HepG2 (cell line): Measurements from ENCODE around the gene SP5. TPM values are rescaled to one million over a fixed set of nuclear protein-coding genes. Genes with fewer than 3 reads are reported as not detected.

Experiments
- ATAC-seq: fragments of 200-7000 bp; cut with Tn5 transposase; 3 replicates; pipeline ENCODE4 v1.9.1; 2020; ENCODE audit warnings: mild to moderate bottlenecking, moderate library complexity
- BruUV-seq: library from RNA; stranded (reverse); fragments of 400-500 nt; replicated peaks from 2 replicates; lab custom pipeline; 2021; lab: Mats Ljungman, UMichigan
- CTCF ChIA-PET: fragments of 300-600 bp; formaldehyde crosslinking; extraction: SDS; loops from one replicate; lab custom pipeline; 2021; ENCODE audit warnings: low total read pairs, inconsistent platforms, low intra/inter-chr PET ratio; lab: Yijun Ruan, JAX
- POLR2A ChIA-PET: fragments of 350-600 bp; sonication (Branson Sonifier 250); formaldehyde crosslinking; loops from one replicate; lab custom pipeline; 2020; ENCODE audit warnings: antibody characterized with exemption, inconsistent platforms; lab: Yijun Ruan, JAX
- DNase-seq: peaks from one replicate; pipeline ENCODE4 v3.0.0-alpha.2; 2015; ENCODE audit warnings: low spot score
- FAIRE-seq: peaks from 3 replicates; lab custom pipeline; 2011; peaks lifted over from hg19 to GRCh38; lab: Jason Lieb, UNC
- H2AFZ ChIP-seq: one replicate; pipeline ENCODE4 v1.6.1; 2011; ENCODE audit warnings: low read length, inconsistent platforms
- H3K27ac ChIP-seq: fragments of 300-600 bp; 3 replicates; pipeline ENCODE4 v1.8.0; 2011; ENCODE audit warnings: mixed run types, mild to moderate bottlenecking, mixed read lengths, low read length, inconsistent platforms; ENCODE audit not compliant: insufficient read depth; ENCODE audit errors: extremely low read length
- H3K27me3 ChIP-seq, 2 experiments: fragments of 200-600 bp in 1 of 2; 2 replicates in 1 of 2; 3 replicates in 1 of 2; pipeline versions ENCODE4 v1.6.0 to v1.8.0; 2011; ENCODE audit warnings: low read length in 2 of 2, mild to moderate bottlenecking in 2 of 2, moderate library complexity in 2 of 2, inconsistent platforms in 1 of 2; ENCODE audit not compliant: insufficient read depth in 2 of 2, control insufficient read depth in 1 of 2
- H3K36me3 ChIP-seq, 2 experiments: fragments of 200-600 bp in 1 of 2; replicated peaks in 1 of 2; 2 replicates in 1 of 2; 3 replicates in 1 of 2; pipeline versions ENCODE4 v1.5.1 to v1.8.0; 2011; ENCODE audit warnings: low read length in 2 of 2, inconsistent platforms in 1 of 2; ENCODE audit not compliant: insufficient read depth in 2 of 2, control insufficient read depth in 1 of 2
- H3K4me1 ChIP-seq: 2 replicates; pipeline ENCODE4 v1.5.1; 2012; ENCODE audit warnings: low read length, inconsistent platforms; ENCODE audit not compliant: insufficient read depth
- H3K4me2 ChIP-seq: 2 replicates; pipeline ENCODE4 v1.6.0; 2011; ENCODE audit warnings: low read depth, low read length, inconsistent platforms
- H3K4me3 ChIP-seq, 3 experiments: fragments of 200-600 bp in 1 of 3; sonication (generic), shearing (Covaris generic) in 1 of 3; replicated peaks in 1 of 3; 2 replicates each; pipeline ENCODE4 v1.5.1; 2011 to 2016; ENCODE audit warnings: low read length in 3 of 3, inconsistent platforms in 2 of 3, low read depth in 2 of 3, mild to moderate bottlenecking in 2 of 3, control low read depth in 1 of 3, mixed read lengths in 1 of 3; ENCODE audit not compliant: insufficient read depth in 1 of 3
- H3K79me2 ChIP-seq: one replicate; pipeline ENCODE4 v1.6.1; 2011; ENCODE audit warnings: low read length, inconsistent platforms; ENCODE audit not compliant: insufficient read depth
- H3K9ac ChIP-seq: 2 replicates; pipeline ENCODE4 v1.6.0; 2011; ENCODE audit warnings: mild to moderate bottlenecking, low read depth, low read length, inconsistent platforms; ENCODE audit not compliant: insufficient read depth
- H3K9me3 ChIP-seq: 2 replicates; pipeline ENCODE4 v1.5.1; 2012; ENCODE audit warnings: mild to moderate bottlenecking, low read length
- H4K20me1 ChIP-seq: 2 replicates; pipeline ENCODE4 v1.6.0; 2011; ENCODE audit warnings: inconsistent platforms, mild to moderate bottlenecking, low read length, moderate library complexity; ENCODE audit not compliant: insufficient read depth
- HNF4G ChIP-seq, 2 experiments: sonication (generic) in 1 of 2; formaldehyde crosslinking in 1 of 2; IDR thresholded peaks; 2 replicates each; pipeline versions ENCODE4 v1.4.0 to v1.6.1; 2011 to 2020; ENCODE audit warnings: borderline replicate concordance in 2 of 2, low read depth in 2 of 2, mild to moderate bottlenecking in 2 of 2, low read length in 1 of 2, missing genetic modification reagents in 1 of 2, moderate library complexity in 1 of 2
- HNRNPLL ChIP-seq: fragments of 200-400 bp; formaldehyde crosslinking; IDR thresholded peaks from 2 replicates; pipeline ENCODE4 v1.6.1; 2017; ENCODE audit warnings: mild to moderate bottlenecking, low read depth, low read length; ENCODE audit not compliant: poor library complexity, severe bottlenecking
- NKX3-1 ChIP-seq: sonication (generic); formaldehyde crosslinking; IDR thresholded peaks from 2 replicates; pipeline ENCODE4 v1.5.0; 2020; ENCODE audit warnings: missing genetic modification reagents
- RFX3 ChIP-seq: IDR thresholded peaks from 2 replicates; pipeline ENCODE4 v1.6.1; 2016; ENCODE audit warnings: missing biosample characterization, missing genetic modification reagents
- RFXAP ChIP-seq: sonication (generic); formaldehyde crosslinking; IDR thresholded peaks from 2 replicates; pipeline ENCODE4 v1.4.0; 2020; ENCODE audit warnings: missing genetic modification reagents, borderline replicate concordance
- RORA ChIP-seq: sonication (generic); formaldehyde crosslinking; IDR thresholded peaks from 2 replicates; pipeline ENCODE4 v1.5.0; 2020; ENCODE audit warnings: mild to moderate bottlenecking, missing genetic modification reagents, moderate library complexity
- TAF1 ChIP-seq: sonication (generic); formaldehyde crosslinking; IDR thresholded peaks from 2 replicates; pipeline ENCODE4 v1.4.0; 2020; ENCODE audit warnings: missing genetic modification reagents
- TP53 ChIP-seq: sonication (generic); formaldehyde crosslinking; conservative IDR thresholded peaks from 2 replicates; pipeline ENCODE4 v1.4.0; 2020; ENCODE audit warnings: missing genetic modification reagents
- ZEB1 ChIP-seq: IDR thresholded peaks from 2 replicates; pipeline ENCODE4 v1.6.1; 2012; ENCODE audit warnings: mild to moderate bottlenecking, low read depth, inconsistent platforms; ENCODE audit not compliant: insufficient replicate concordance
- ZFP36L1 ChIP-seq: sonication (generic); formaldehyde crosslinking; IDR thresholded peaks from 2 replicates; pipeline ENCODE4 v1.8.0; 2022; ENCODE audit warnings: mild to moderate bottlenecking, missing genetic modification reagents, moderate library complexity
- ZNF383 ChIP-seq: sonication (generic); formaldehyde crosslinking; IDR thresholded peaks from 2 replicates; pipeline ENCODE4 v1.4.0; 2020; ENCODE audit warnings: missing genetic modification reagents, mild to moderate bottlenecking, borderline replicate concordance
- ZNF605 ChIP-seq: sonication (generic); formaldehyde crosslinking; IDR thresholded peaks from 2 replicates; pipeline ENCODE4 v1.8.0; 2022; ENCODE audit warnings: mild to moderate bottlenecking, missing genetic modification reagents
- ZNF703 ChIP-seq: sonication (generic); formaldehyde crosslinking; IDR thresholded peaks from 2 replicates; pipeline ENCODE4 v1.5.1; 2020; ENCODE audit warnings: missing genetic modification reagents, mild to moderate bottlenecking, moderate library complexity, borderline replicate concordance
- ZNF83 ChIP-seq: sonication (generic); formaldehyde crosslinking; IDR thresholded peaks from 2 replicates; pipeline ENCODE4 v1.4.0; 2020; ENCODE audit warnings: missing genetic modification reagents, mild to moderate bottlenecking, borderline replicate concordance
- ZNF841 ChIP-seq: sonication (generic); formaldehyde crosslinking; IDR thresholded peaks from 2 replicates; pipeline ENCODE4 v1.8.1; 2023; ENCODE audit warnings: missing genetic modification reagents, borderline replicate concordance
- WGBS: methylation state at CpG from one replicate; pipeline ENCODE4 v1.1.6; 2017; ENCODE audit warnings: low lambda C conversion rate; 5-methylcytosine and 5-hydroxymethylcytosine counted together
- in situ Hi-C: cut with HindIII; loops from 2 replicates; pipeline ENCODE4 v1.10.0; 2017; ENCODE audit warnings: low pct_unique_long_range_greater_than_20kb; ENCODE audit not compliant: extremely low pct_ligation_motif_present
- intact Hi-C: fragments of 100-400 bp; cut with micrococcal nuclease; formaldehyde crosslinking; loops from one replicate; pipeline ENCODE4 v1.10.0; 2022; ENCODE audit not compliant: unreplicated experiment
- polyA plus RNA-seq, 8 experiments: library from polyadenylated mRNA; depleted of rRNA in 3 of 8; stranded (reverse) in 7 of 8; unstranded in 1 of 8; fragments of >200 nt; fragmentation: Illumina TruSeq in 4 of 8; extraction: Trizol in 4 of 8; gene quantifications; 2 replicates each; pipeline versions ENCODE4 v1.2.1 to v1.2.3, GENCODE V29; 2011 to 2016; ENCODE audit warnings: low read depth in 4 of 8, missing spikeins in 1 of 8, mixed read lengths in 1 of 8; ENCODE audit not compliant: insufficient read depth in 1 of 8
- total RNA-seq, 5 experiments: library from RNA; depleted of rRNA; stranded (reverse); fragments of >200 nt; fragmentation: Illumina TruSeq; extraction: Trizol; gene quantifications; 2 replicates each; pipeline ENCODE4 v1.2.3, GENCODE V29; 2016; ENCODE audit warnings: low read depth in 1 of 5
- TF ChIP-seq, protein P1 (sequence below): sonication (generic); formaldehyde crosslinking; IDR thresholded peaks from 2 replicates; pipeline ENCODE4 v1.8.1; 2023; ENCODE audit warnings: mild to moderate bottlenecking, missing genetic modification reagents
- TF ChIP-seq, protein P2 (sequence below): sonication (generic); formaldehyde crosslinking; IDR thresholded peaks from 2 replicates; pipeline ENCODE4 v1.4.0; 2020; ENCODE audit warnings: missing genetic modification reagents
- TF ChIP-seq, protein P3 (sequence below): sonication (generic); formaldehyde crosslinking; IDR thresholded peaks from 2 replicates; pipeline ENCODE4 v1.4.0; 2020; ENCODE audit warnings: mild to moderate bottlenecking, missing genetic modification reagents

Gene SP5
- total and polyA plus RNA-seq, 2 of the 13 experiments (the other 11 are each of a cell fraction or from before 2014, with no cell fraction given), result 50.8 to 119 TPM

DNA sequence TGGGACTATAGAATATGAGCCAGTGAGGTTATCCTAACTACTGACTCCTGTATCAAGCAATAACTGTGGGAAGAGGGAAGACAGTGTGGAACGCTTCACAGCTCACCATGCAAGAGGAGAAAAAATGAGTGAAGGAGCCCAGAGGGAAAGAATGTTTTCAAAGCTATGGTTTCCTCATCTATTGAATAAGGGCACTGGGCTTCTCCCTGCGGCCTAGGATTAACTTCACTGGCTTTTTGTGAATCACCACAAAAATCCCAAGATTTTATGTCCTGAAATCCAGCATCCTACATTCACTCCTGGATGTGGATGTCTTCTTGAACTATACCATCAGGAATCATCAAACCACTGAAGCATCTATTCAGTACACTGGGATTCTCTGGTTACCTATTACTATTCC is 44.5 kb upstream of the SP5 start:
- TF ChIP-seq TP53, result no peak
- TF ChIP-seq ZEB1, result no peak
- TF ChIP-seq RFX3, result no peak
- TF ChIP-seq, all 625 proteins: peak for 0
- Histone ChIP-seq H3K79me2 (no peaks in the 10 kb centered on the region), H3K4me2 (no peak overlapping the region), H3K9me3 (no peaks in the 10 kb centered on the region), H4K20me1 (no peaks in the 10 kb centered on the region), H3K36me3 (no peaks in the 10 kb centered on the region), H3K9ac (no peak overlapping the region), H3K27ac (no peak overlapping the region), H3K27me3 (no peaks in the 10 kb centered on the region), H2AFZ (no peak overlapping the region), H3K4me3 (no peak overlapping the region), H3K4me1 (no peaks in the 10 kb centered on the region)
- intact Hi-C loops (no loop called here), in situ Hi-C loops (no loop called here)
- ChIA-PET POLR2A (no interaction called here), CTCF (no interaction called here)
- FAIRE-seq (no peak), ATAC-seq (no peak), DNase-seq (no peak)
- BruUV-seq, result no TSS peak
- WGBS, result 97% methylated on average over 2 of the region's 2 CpGs

DNA sequence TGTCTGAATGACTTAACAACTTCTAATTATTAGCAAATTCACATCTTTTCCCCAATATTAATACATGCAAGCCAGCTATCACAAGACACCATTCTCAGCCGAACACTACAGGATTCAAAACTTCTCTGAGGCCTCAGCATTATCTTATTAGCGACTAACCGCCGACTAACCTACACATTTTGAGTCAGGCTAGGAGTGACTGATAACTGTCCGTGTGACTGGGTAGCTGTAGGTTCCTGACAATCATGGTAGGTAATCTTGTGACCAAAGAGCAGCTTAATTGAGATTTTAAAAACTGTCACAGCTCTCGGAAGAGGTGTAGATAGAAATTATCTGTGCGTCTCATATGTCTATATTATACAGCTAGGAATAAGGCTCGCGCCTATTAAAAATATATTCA is 44.1 kb upstream of the SP5 start:
- H4K20me1 ChIP-seq, result no peaks in the 10 kb centered on the region
- in situ Hi-C loops (no loop called here), intact Hi-C loops (no loop called here)
- no peak overlapping the region for H3K4me3 ChIP-seq
- ATAC-seq, result no peak
- ChIA-PET CTCF (no interaction called here), POLR2A (no interaction called here)
- no peaks in the 10 kb centered on the region for H3K4me1 ChIP-seq
- no peaks in the 10 kb centered on the region for H3K36me3 ChIP-seq
- H3K27me3 ChIP-seq, result no peaks in the 10 kb centered on the region
- no peak overlapping the region for H3K4me2 ChIP-seq
- H2AFZ ChIP-seq, result no peak overlapping the region
- H3K79me2 ChIP-seq, result no peaks in the 10 kb centered on the region
- FAIRE-seq, result no peak
- BruUV-seq, result no TSS peak
- DNase-seq, result no peak
- no peak overlapping the region for H3K27ac ChIP-seq
- WGBS, result 91% methylated on average over 9 of the region's 9 CpGs
- H3K9me3 ChIP-seq, result no peaks in the 10 kb centered on the region
- H3K9ac ChIP-seq, result no peak overlapping the region
- no peak for TF ChIP-seq ZNF383 (CRISPR knock-in tag)
- no peak for TF ChIP-seq TAF1 (CRISPR knock-in tag)
- TF ChIP-seq, protein P1, sequence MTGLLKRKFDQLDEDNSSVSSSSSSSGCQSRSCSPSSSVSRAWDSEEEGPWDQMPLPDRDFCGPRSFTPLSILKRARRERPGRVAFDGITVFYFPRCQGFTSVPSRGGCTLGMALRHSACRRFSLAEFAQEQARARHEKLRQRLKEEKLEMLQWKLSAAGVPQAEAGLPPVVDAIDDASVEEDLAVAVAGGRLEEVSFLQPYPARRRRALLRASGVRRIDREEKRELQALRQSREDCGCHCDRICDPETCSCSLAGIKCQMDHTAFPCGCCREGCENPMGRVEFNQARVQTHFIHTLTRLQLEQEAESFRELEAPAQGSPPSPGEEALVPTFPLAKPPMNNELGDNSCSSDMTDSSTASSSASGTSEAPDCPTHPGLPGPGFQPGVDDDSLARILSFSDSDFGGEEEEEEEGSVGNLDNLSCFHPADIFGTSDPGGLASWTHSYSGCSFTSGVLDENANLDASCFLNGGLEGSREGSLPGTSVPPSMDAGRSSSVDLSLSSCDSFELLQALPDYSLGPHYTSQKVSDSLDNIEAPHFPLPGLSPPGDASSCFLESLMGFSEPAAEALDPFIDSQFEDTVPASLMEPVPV (CRISPR knock-in tag), result no peak
- TF ChIP-seq, protein P2, sequence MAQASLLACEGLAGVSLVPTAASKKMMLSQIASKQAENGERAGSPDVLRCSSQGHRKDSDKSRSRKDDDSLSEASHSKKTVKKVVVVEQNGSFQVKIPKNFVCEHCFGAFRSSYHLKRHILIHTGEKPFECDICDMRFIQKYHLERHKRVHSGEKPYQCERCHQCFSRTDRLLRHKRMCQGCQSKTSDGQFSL, result no peak
- no peak for TF ChIP-seq ZNF703
- no peak for TF ChIP-seq ZFP36L1 (CRISPR knock-in tag)
- no peak for TF ChIP-seq RFXAP (CRISPR knock-in tag)
- TF ChIP-seq HNRNPLL, result no peak
- no peak for TF ChIP-seq RORA (CRISPR knock-in tag)
- no peak for TF ChIP-seq ZNF83 (CRISPR knock-in tag)
- no peak for TF ChIP-seq ZNF841
- TF ChIP-seq HNF4G (IDR thresholded peaks at IDR 0.05; ENCODE audit: borderline replicate concordance, low read depth, low read length), result no peak
- no peak for TF ChIP-seq HNF4G (CRISPR knock-in tag; IDR thresholded peaks at IDR 0.05; ENCODE audit: borderline replicate concordance, low read depth)
- no peak for TF ChIP-seq ZNF605 (CRISPR knock-in tag)
- no peak for TF ChIP-seq NKX3-1
- TF ChIP-seq, protein P3, sequence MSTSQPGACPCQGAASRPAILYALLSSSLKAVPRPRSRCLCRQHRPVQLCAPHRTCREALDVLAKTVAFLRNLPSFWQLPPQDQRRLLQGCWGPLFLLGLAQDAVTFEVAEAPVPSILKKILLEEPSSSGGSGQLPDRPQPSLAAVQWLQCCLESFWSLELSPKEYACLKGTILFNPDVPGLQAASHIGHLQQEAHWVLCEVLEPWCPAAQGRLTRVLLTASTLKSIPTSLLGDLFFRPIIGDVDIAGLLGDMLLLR (CRISPR knock-in tag), result no peak
